GM10847 (cell line): ENCODE results near the gene TIGAR.

Experiments
- POLR2A ChIP-seq: IDR thresholded peaks from 2 replicates; pipeline ENCODE4 v1.6.1; 2011; ENCODE audit not compliant: insufficient read length; ENCODE audit errors: extremely low read depth

TIGAR gene

DNA sequence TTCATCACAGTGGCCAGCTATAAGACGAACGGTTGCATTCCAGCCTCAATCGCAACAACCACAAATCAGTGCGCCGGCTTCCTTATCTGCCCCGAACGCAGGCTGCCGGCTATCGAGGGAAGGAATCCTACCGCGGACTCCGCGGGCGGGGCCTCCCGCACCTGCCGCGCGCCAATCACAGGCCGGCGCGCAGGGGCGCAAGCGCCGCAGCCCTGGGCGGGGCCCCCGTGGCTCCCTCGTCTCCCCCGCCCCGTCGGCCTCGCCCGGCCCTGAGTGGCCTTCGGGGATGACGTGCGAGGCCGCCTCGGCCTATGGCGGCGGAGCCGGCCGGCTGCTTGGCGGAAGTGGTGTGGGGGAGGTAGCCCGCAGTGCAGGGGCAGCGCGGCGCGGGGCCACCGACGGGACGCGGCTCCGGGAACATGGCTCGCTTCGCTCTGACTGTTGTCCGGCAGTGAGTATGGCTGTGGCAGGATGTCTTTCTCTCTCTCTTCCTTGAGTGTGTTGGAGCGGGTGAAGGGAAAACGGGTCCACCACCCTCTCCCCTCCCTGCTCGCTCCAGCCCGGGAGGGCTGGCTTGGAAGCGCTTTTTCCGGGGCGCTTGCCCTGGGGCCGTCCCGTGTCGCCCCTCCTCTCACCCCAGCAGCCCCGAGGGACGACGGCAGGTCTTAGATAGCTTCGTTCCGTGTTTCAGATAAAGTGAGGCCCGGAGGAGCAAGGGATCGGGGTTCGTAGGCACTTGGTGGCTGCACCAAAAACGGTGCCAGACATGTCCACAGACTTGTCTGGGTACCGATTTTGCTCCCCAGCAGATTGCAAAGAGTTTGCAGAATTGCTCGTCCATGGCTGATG lies at the start of gene TIGAR:
Gene TIGAR, plus strand, starts transcription at position 361 of the 849 bp plus-strand sequence. Its CDS starts 59 bp downstream, at position 420.
- peak; percentile 91 for TF ChIP-seq POLR2A

DNA sequence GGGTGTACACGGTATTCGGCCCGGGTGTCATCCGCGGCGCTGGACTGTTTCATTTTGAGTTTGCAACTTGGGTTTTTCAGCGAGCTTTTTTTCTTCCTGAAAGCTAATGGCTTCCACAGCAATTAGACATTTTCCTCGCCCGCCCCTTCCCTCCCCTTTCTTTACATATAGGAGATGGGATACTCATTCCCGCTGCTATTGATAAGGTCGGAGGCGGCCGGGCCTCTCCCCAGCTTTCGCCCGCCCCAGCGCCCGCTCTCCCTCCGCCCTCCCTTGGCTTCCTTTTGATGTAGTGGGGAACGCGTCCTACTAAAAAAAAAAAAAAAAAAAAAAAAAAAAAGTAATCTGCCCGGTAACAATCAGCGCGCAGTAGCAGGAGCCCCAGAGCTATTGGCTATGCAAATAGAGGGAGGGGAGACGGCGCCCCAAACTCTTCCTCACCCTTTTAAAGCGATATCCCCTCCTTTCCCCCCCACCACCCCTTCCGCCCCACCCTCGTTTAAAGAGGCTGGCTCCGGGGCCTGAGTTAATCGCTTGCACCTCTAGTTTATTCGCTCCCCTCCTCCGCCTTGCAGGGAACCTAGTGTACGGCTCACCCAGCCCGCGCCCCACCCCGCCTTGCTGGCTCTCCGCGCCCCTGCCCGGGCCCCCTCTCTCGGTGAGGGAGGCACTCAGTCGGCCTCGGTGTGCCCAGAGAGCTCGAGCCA lies 49.1 kb upstream of the TIGAR start:
- TF ChIP-seq POLR2A = peak; percentile 27

DNA sequence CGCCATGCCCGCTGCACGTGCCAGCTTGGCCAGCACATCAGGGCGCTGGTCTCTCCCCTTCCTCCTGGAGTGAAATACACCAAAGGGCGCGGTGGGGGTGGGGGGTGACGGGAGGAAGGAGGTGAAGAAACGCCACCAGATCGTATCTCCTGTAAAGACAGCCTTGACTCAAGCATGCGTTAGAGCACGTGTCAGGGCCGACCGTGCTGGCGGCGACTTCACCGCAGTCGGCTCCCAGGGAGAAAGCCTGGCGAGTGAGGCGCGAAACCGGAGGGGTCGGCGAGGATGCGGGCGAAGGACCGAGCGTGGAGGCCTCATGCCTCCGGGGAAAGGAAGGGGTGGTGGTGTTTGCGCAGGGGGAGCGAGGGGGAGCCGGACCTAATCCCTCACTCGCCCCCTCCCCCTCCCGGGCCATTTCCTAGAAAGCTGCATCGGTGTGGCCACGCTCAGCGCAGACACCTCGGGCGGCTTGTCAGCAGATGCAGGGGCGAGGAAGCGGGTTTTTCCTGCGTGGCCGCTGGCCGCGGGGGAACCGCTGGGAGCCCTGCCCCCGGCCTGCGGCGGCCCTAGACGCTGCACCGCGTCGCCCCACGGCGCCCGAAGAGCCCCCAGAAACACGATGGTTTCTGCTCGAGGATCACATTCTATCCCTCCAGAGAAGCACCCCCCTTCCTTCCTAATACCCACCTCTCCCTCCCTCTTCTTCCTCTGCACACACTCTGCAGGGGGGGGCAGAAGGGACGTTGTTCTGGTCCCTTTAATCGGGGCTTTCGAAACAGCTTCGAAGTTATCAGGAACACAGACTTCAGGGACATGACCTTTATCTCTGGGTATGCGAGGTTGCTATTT lies 48.4 kb upstream of the TIGAR start:
- peak; percentile 20 for TF ChIP-seq POLR2A

DNA sequence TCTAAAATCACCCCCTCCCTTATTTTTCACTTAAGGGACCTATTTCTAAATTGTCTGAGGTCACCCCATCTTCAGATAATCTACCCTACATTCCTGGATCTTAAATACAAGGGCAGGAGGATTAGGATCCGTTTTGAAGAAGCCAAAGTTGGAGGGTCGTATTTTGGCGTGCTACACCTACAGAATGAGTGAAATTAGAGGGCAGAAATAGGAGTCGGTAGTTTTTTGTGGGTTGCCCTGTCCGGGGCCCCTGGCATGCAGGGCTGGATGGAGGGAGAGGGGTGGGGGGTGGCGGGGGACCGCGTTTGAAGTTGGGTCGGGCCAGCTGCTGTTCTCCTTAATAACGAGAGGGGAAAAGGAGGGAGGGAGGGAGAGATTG lies 47.8 kb upstream of the TIGAR start:
- TF ChIP-seq POLR2A = no peak

GRCh38 chr12:4273652-4274395 lies 47.2 kb upstream of the TIGAR start, which contains the start of gene CCND2:
CCND2 (plus strand) TSS chr12:4273762; CDS start chr12:4274041, 279 bp downstream.
- TF ChIP-seq POLR2A = peak; percentile 92

- TF ChIP-seq POLR2A = no peak
These were observed 46.5 kb upstream of the TIGAR start for GRCh38 chr12:4274396-4275015.

DNA sequence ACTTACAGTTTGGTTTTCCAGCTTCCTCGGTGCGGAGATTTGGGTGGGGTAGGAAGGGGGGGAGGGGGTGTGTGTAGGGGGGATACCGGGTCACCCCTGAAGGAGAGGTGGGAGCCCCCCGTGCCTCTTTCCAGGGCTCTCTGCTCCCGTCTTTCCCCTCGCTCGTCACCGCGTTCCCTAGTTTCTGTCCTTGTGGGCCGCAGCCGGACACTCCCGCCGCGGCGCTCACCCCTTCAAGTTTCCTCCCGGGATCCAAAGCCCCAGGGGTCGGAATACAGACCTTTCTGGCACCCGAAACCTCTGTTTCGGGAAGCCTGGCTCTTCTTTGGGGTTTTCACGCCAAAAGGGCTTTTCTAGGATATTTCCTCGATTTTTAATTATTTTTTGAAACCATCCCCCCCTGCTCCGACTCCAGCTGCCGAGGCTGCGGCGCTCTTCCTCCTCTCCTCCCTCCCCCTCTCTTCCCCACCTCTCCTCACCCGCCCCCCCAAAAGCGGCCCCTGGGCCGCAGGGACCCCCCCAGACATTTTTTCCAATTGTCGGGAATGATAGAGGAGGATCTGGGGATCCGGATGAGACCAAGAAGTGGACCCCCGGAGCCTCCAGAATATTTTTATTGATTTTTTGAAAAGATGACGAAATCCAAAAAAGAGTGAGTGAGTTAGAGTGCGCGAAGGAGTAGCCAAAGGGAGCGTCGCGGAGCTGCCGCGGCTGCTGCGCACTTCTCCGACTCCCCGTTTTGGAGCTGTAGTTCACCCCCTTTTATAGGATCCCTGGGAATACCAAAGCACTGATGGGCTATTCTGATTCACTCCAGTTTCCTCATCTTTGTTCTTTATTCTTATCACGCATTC lies 45.8 kb upstream of the TIGAR start:
- no peak for TF ChIP-seq POLR2A

DNA sequence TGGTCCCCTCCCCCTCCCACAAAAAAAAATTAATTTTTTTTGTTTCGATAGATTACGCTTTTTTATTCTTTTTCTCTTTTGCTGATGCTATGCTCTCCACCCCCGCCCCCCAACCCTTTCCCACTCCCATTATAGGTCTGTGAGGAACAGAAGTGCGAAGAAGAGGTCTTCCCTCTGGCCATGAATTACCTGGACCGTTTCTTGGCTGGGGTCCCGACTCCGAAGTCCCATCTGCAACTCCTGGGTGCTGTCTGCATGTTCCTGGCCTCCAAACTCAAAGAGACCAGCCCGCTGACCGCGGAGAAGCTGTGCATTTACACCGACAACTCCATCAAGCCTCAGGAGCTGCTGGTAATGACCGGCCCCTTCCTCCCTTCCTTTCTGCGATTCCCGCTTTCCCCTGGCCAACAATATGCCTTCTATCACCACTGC lies 45.1 kb upstream of the TIGAR start:
- TF ChIP-seq POLR2A = no peak

- no peak for TF ChIP-seq POLR2A
These were observed 44.3 kb upstream of the TIGAR start for GRCh38 chr12:4276524-4277204.

- TF ChIP-seq POLR2A = no peak
These were observed 43.8 kb upstream of the TIGAR start for GRCh38 chr12:4277205-4277543.

- no peak for TF ChIP-seq POLR2A
These were observed 43.2 kb upstream of the TIGAR start for GRCh38 chr12:4277857-4278256.

- no peak for TF ChIP-seq POLR2A
These were observed 42.5 kb upstream of the TIGAR start for GRCh38 chr12:4278329-4279197.

DNA sequence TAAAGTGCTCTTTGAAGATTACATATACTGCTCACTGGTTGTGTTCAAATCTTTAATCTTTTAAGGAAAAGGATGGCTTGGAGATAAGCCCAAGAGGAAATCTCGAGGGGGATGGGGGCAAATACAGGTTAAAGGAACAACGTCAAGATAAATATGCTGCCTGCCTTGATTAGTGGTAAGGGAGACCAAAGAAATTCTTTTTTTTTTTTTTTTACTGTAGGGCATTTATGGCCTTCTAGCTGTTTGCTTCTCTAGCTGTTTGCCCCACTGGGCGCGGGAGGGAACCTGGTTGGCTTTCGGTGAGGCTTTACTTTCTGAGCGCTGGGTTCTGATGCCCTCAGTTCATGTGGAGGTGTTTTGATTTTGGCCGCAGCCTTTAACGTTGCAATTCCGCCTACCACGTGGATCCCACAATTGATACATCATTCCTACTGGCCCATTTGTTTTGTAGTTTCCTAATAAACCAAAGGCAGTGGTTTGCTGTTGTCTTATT lies 41.8 kb upstream of the TIGAR start:
- no peak for TF ChIP-seq POLR2A
